Measurements from ENCODE around the gene CTRB1.

DNA sequence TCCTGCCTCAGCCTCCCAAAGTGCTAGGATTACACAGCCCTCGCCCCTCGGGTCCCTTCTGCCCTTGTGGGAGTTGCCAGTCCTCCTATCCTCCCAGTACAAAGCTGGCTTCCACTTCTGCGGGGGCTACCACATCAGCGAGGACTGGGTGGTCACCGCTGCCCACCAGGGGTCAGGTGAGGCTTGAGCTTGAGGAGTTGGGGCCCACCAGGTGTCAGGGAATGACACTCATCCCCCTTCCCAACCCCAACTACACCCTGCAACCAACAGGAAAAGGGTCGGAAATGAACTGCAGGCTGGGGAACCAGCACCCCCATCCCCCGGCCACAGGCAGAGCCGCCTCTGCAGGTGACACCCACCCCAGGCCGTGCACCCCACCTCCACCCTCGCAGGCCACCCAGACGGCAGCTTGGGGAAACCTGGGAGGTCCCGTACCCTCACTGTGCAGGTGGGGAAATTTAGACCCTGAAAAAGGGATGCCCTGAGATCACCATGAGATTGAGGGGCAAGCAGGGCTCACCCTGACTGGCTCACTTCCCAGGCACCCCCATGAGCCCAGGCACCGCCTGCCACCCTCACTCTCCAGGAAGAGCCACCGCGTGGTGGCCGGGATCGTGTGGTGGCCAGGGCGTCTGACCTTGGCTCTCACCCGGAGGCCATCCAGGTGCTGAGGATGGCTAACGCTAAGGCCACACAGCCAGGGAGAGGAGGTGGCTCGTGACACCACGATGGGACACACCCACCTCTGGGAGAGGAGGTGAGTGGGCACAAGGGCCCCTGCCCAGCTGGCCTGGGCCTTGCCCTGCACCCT lies 8.0 kb downstream of the CTRB1 start:
- TF ChIP-seq, protein P1, sequence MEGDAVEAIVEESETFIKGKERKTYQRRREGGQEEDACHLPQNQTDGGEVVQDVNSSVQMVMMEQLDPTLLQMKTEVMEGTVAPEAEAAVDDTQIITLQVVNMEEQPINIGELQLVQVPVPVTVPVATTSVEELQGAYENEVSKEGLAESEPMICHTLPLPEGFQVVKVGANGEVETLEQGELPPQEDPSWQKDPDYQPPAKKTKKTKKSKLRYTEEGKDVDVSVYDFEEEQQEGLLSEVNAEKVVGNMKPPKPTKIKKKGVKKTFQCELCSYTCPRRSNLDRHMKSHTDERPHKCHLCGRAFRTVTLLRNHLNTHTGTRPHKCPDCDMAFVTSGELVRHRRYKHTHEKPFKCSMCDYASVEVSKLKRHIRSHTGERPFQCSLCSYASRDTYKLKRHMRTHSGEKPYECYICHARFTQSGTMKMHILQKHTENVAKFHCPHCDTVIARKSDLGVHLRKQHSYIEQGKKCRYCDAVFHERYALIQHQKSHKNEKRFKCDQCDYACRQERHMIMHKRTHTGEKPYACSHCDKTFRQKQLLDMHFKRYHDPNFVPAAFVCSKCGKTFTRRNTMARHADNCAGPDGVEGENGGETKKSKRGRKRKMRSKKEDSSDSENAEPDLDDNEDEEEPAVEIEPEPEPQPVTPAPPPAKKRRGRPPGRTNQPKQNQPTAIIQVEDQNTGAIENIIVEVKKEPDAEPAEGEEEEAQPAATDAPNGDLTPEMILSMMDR (IDR thresholded peaks at IDR 0.05): no peak
- no peak for TF ChIP-seq POLR2A (IDR thresholded peaks at IDR 0.05)

Data from Peyer's patch (tissue), 4 donors.